HG02571 (cell line): Measurements from ENCODE around the gene TBATA.

Experiments
- ATAC-seq: cut with Tn5 transposase; IDR thresholded peaks from one replicate; pipeline ENCODE4 v1.9.1; 2021; ENCODE audit warnings: mild to moderate bottlenecking, moderate library complexity; ENCODE audit not compliant: unreplicated experiment

Gene TBATA

DNA sequence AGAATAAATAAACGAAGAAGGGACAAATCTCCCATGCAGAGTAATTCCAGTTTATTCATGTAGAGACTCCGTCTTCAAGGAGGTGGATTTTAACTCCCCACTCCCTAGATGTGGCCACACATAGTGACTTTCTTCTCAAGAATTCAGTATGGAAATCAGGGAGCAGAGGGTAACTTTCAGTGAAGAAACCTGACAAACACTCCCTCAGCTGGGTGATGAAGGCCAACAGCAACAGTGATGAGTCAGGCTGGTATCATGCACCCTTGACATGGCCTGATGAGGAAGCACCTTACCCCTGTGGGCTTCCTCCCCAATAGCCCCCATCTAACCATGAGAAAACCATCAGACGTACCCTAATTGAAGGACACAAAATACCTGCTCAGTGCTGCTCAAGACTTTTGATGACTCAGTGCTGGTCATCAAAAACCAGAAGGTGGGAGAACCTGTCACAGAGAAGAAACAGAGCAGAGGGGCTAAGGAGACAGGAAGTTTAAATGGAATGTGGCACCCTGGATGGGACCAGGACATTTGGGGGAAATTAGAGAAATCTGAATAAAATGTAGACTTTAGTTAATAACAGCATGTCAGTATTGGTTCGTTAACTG is 62.3 kb downstream of the TBATA start:
- ATAC-seq: no peak
